ENCODE data around the gene SAA1. TPM values are rescaled to one million over a fixed set of nuclear protein-coding genes. Genes with fewer than 3 reads are reported as not detected.

SAA1 gene
- total RNA-seq, 1 experiment from 2014 or later = 7.9 TPM

GRCh38 chr11:18235394-18236334 lies 30.4 kb upstream of the SAA1 start:
- ChIA-PET POLR2A (interaction anchor here (0.6 kb wide), 1 partner anchor 117 kb away, joined by 3 read pairs; no protein-coding TSS in a partner anchor), CTCF (no interaction called here)
- Histone ChIP-seq H3K9me3 (ENCODE audit: control insufficient read depth, insufficient read depth, low read depth, low read length) (no peaks in the 10 kb centered on the region), H3K36me3 (ENCODE audit: control insufficient read depth, insufficient read depth, low read length) (no peaks in the 10 kb centered on the region), H3K4me3 (ENCODE audit: low read depth in 2 of 2, low read length in 2 of 2) (no peak overlapping the region), H3K27me3 (ENCODE audit: control insufficient read depth, insufficient read depth, low read length) (peaks cover 20% of the 10 kb centered on the region; the same call in 1 of the 2 replicates), H3K4me1 (ENCODE audit: control insufficient read depth, insufficient read depth, low read length) (no peaks in the 10 kb centered on the region), H3K27ac (ENCODE audit: low read length) (no peak overlapping the region)
- in situ Hi-C loops (cut with HindIII; ENCODE audit: low pct_unique_long_range_greater_than_20kb, low sequenced_read_pairs) (no loop called here), intact Hi-C loops (cut with micrococcal nuclease; ENCODE audit: unreplicated experiment) (no loop called here)
- TF ChIP-seq POLR2AphosphoS5 (IDR thresholded peaks at IDR 0.05; ENCODE audit: low read depth, low read length) (no peak), REST (IDR thresholded peaks at IDR 0.05; ENCODE audit: insufficient read depth in 1 of 2, low read depth in 2 of 2, low read length in 1 of 2) (no peak), SIN3A (IDR thresholded peaks at IDR 0.05; ENCODE audit: borderline replicate concordance, insufficient read depth, low read depth, low read length) (no peak), TCF7L2 (IDR thresholded peaks at IDR 0.05; ENCODE audit: low read depth, low read length) (no peak), CTCF (IDR thresholded peaks at IDR 0.05) (no peak)
- BruUV-seq (replicated peaks) = no TSS peak
- DNase-seq (ENCODE audit: low read depth, low spot score) (no peak), ATAC-seq (no peak)

GRCh38 chr11:18236664-18237356 lies 29.3 kb upstream of the SAA1 start, which contains the start of gene SAA4:
SAA4 (minus strand) TSS chr11:18236802; CDS start chr11:18235926, 876 bp downstream.
- no peak for TF ChIP-seq REST (IDR thresholded peaks at IDR 0.05; ENCODE audit: insufficient read depth in 1 of 2, low read depth in 2 of 2, low read length in 1 of 2)
- TF ChIP-seq SIN3A (IDR thresholded peaks at IDR 0.05; ENCODE audit: borderline replicate concordance, insufficient read depth, low read depth, low read length) = no peak
- TF ChIP-seq POLR2AphosphoS5 (IDR thresholded peaks at IDR 0.05; ENCODE audit: low read depth, low read length) = no peak
- no peak for TF ChIP-seq CTCF (IDR thresholded peaks at IDR 0.05)
- no peak for TF ChIP-seq TCF7L2 (IDR thresholded peaks at IDR 0.05; ENCODE audit: low read depth, low read length)
- in situ Hi-C loops (cut with HindIII; ENCODE audit: low pct_unique_long_range_greater_than_20kb, low sequenced_read_pairs) = no loop called here
- Histone ChIP-seq H3K4me3 (ENCODE audit: low read depth in 2 of 2, low read length in 2 of 2) (no peak within 1 kb of the TSS), H3K9me3 (ENCODE audit: control insufficient read depth, insufficient read depth, low read depth, low read length) (no peaks in the 10 kb centered on the region), H3K27me3 (ENCODE audit: control insufficient read depth, insufficient read depth, low read length) (peaks cover 20% of the 10 kb centered on the region; the same call in 1 of the 2 replicates), H3K36me3 (ENCODE audit: control insufficient read depth, insufficient read depth, low read length) (no peaks in the 10 kb centered on the region), H3K4me1 (ENCODE audit: control insufficient read depth, insufficient read depth, low read length) (no peaks in the 10 kb centered on the region), H3K27ac (ENCODE audit: low read length) (no peak within 1 kb of the TSS)
- no peak for ATAC-seq
- no peak for DNase-seq (ENCODE audit: low read depth, low spot score)
- intact Hi-C loops (cut with micrococcal nuclease; ENCODE audit: unreplicated experiment) = no loop called here
- POLR2A ChIA-PET = no interaction called here
- CTCF ChIA-PET = no interaction called here
- BruUV-seq (replicated peaks) = no TSS peak
